ENCODE results near the gene COL4A2.

- no peak for TF ChIP-seq ZNF274 (IDR thresholded peaks at IDR 0.05; ENCODE audit: low read depth, low read length)
- no peak for TF ChIP-seq SUZ12 (IDR thresholded peaks at IDR 0.05; ENCODE audit: extremely low read depth, insufficient read depth, insufficient read length)
Observed at GRCh38 chr13:110366733-110367132, 59.6 kb downstream of the COL4A2 start.
